Stomach (tissue), 19 donors: ENCODE results near the gene CRYBA4. TPM values are rescaled to one million over a fixed set of nuclear protein-coding genes. Genes with fewer than 3 reads are reported as not detected.

Experiments used
- DNase-seq, 2 donors: peaks; one replicate each; pipeline versions ENCODE4 v3.0.0 to v3.0.0-alpha.2; 2013 to 2019
- H3K27ac ChIP-seq, 5 donors: fragments of 200-600 bp in 4 of 5; sonication (generic) in 4 of 5; one replicate each; pipeline ENCODE4 v1.5.1; 2013 to 2019; ENCODE audit warnings: mild to moderate bottlenecking in 1 of 5, moderate library complexity in 1 of 5
- H3K27me3 ChIP-seq, 3 donors: fragments of 200-600 bp; sonication (generic); one replicate each; pipeline ENCODE4 v1.5.1; 2017 to 2019; ENCODE audit warnings: mixed run types in 1 of 3
- H3K36me3 ChIP-seq, 4 donors: fragments of 200-600 bp; sonication (generic); 1 replicate in 3 of 4; 2 replicates in 1 of 4; pipeline ENCODE4 v1.5.1; 2016 to 2019
- H3K4me1 ChIP-seq, 4 donors: fragments of 200-600 bp; sonication (generic); one replicate each; pipeline ENCODE4 v1.5.1; 2016 to 2019
- H3K4me3 ChIP-seq, 4 donors: fragments of 200-600 bp; sonication (generic) in 3 of 4; one replicate each; pipeline ENCODE4 v1.5.1; 2016 to 2019; ENCODE audit warnings: mild to moderate bottlenecking in 1 of 4
- H3K9me3 ChIP-seq, 4 donors: fragments of 200-600 bp; sonication (generic); one replicate each; pipeline ENCODE4 v1.5.1; 2016 to 2019
- CTCF ChIP-seq, 7 experiments: fragments of 450-650 bp in 4 of 7; fragments of 200-600 bp in 3 of 7; sonication (generic) in 3 of 7; IDR thresholded peaks; one replicate each; pipeline ENCODE4 v1.5.1; 2016 to 2019; ENCODE audit warnings: antibody characterized with exemption in 7 of 7, control low read depth in 2 of 7, mild to moderate bottlenecking in 1 of 7
- EP300 ChIP-seq: sonication (generic); formaldehyde crosslinking; IDR thresholded peaks from one replicate; pipeline ENCODE4 v1.6.1; 2017; ENCODE audit warnings: antibody characterized with exemption
- POLR2A ChIP-seq, 4 donors: fragments of 450-650 bp; IDR thresholded peaks; one replicate each; pipeline ENCODE4 v1.6.1; 2016; ENCODE audit warnings: antibody characterized with exemption in 4 of 4, control low read depth in 2 of 4, mild to moderate bottlenecking in 1 of 4, moderate library complexity in 1 of 4
- POLR2AphosphoS5 ChIP-seq, 3 donors: sonication (generic); formaldehyde crosslinking; IDR thresholded peaks; one replicate each; pipeline ENCODE4 v1.6.1; 2016; ENCODE audit warnings: antibody characterized with exemption in 3 of 3
- WGBS, 5 donors: extraction: QIAGEN DNeasy Blood & Tissue Kit in 3 of 5; methylation state at CpG; one replicate each; pipeline versions ENCODE4 v1.1.5 to v1.1.7; 2013 to 2018; 5-methylcytosine and 5-hydroxymethylcytosine counted together
- intact Hi-C: fragments of 100-400 bp; cut with DNase I; formaldehyde crosslinking; loops from one replicate; pipeline ENCODE4 v1.15.1; 2023; ENCODE audit warnings: low total_unique reads
- long read RNA-seq, 10 donors: transcript quantifications; one replicate each; lab custom pipeline, GENCODE V29; 2026
- polyA plus RNA-seq, 3 donors: library from polyadenylated mRNA; stranded (reverse); fragments of 200-250 nt; gene quantifications; one replicate each; pipeline ENCODE4 v1.2.3, GENCODE V29; 2013
- total RNA-seq, 5 donors: library from RNA; depleted of rRNA; stranded (reverse); fragments of >200 nt; gene quantifications; one replicate each; pipeline versions ENCODE4 v1.1.0 to v1.2.3, GENCODE V29; 2014 to 2016
- donor health status: healthy with polysubstance abuse.
- donor health status: Bipolar disorder and iron deficiency.
- donor health status: healthy.

Gene CRYBA4
- not detected for total RNA-seq
- not detected for polyA plus RNA-seq
- long read RNA-seq, donor 1: 0 reads
- long read RNA-seq, donor 2: 0 reads
- long read RNA-seq, donor 3: 0 reads
- long read RNA-seq, donor 4: 0 reads
- long read RNA-seq, donor 5: 0 reads
- long read RNA-seq, donor 6: 0 reads
- long read RNA-seq, donor 7: 0 reads
- long read RNA-seq, donor 8: 0 reads
- long read RNA-seq, donor 9: 0 reads
- long read RNA-seq, donor 10: 0 reads

GRCh38 chr22:26621663-26622062 is at the start of gene CRYBA4:
Gene CRYBA4 (plus strand): TSS chr22:26621963. CDS start chr22:26622597, 634 bp downstream.
- Histone ChIP-seq H3K9me3 (no peaks in the 10 kb centered on the region), H3K4me3 (no peak within 1 kb of the TSS), H3K27ac (no peak within 1 kb of the TSS), H3K36me3 (no peaks in the 10 kb centered on the region), H3K27me3 (peaks cover 0 to 38% (median 0%) of the 10 kb centered on the region in 3 donors), H3K4me1 (peaks cover 0 to 5% (median 0%) of the 10 kb centered on the region in 4 donors)
- TF ChIP-seq CTCF (IDR thresholded peaks at IDR 0.05) (no peak), EP300 (no peak)
- WGBS, 5 donors: 59 to 73% (median 61%) methylated on average over 7 of the region's 7 CpGs
- intact Hi-C loops: no loop called here
- DNase-seq: no peak

- peak overlapping the region in 3 of 5 donors; percentile 34 to 59 (median 48) for H3K27ac ChIP-seq
- H3K4me3 ChIP-seq: no peak overlapping the region
- WGBS, 5 donors: 62 to 71% (median 63%) methylated on average over 10 of the region's 10 CpGs
- no peaks in the 10 kb centered on the region for H3K36me3 ChIP-seq
- no peaks in the 10 kb centered on the region for H3K27me3 ChIP-seq
- no peaks in the 10 kb centered on the region for H3K9me3 ChIP-seq
- intact Hi-C loops: no loop called here
- TF ChIP-seq POLR2AphosphoS5 (IDR thresholded peaks at IDR 0.05) (no peak), POLR2A (IDR thresholded peaks at IDR 0.05) (no peak), EP300 (no peak), CTCF (IDR thresholded peaks at IDR 0.05) (no peak)
- DNase-seq: peak; percentile 34 to 50
- H3K4me1 ChIP-seq: peaks cover 0 to 29% (median 0%) of the 10 kb centered on the region in 4 donors
Observed at GRCh38 chr22:26573026-26573662, 48.6 kb upstream of the CRYBA4 start.

GRCh38 chr22:26574001-26574723 is 47.6 kb upstream of the CRYBA4 start:
- intact Hi-C loops: no loop called here
- Histone ChIP-seq H3K27ac (peak overlapping the region in 2 of 5 donors; percentile 48 to 59), H3K4me3 (no peak overlapping the region), H3K4me1 (peaks cover 0 to 31% (median 0%) of the 10 kb centered on the region in 4 donors), H3K27me3 (no peaks in the 10 kb centered on the region), H3K36me3 (no peaks in the 10 kb centered on the region), H3K9me3 (no peaks in the 10 kb centered on the region)
- TF ChIP-seq POLR2A (IDR thresholded peaks at IDR 0.05) (no peak), POLR2AphosphoS5 (IDR thresholded peaks at IDR 0.05) (no peak), CTCF (IDR thresholded peaks at IDR 0.05) (no peak), EP300 (no peak)
- WGBS, 5 donors: 76 to 83% (median 79%) methylated on average over 7 of the region's 7 CpGs
- DNase-seq: no peak

- peaks cover 0 to 36% (median 0%) of the 10 kb centered on the region in 4 donors for H3K4me1 ChIP-seq
- DNase-seq: no peak
- intact Hi-C loops: no loop called here
- H3K9me3 ChIP-seq: no peaks in the 10 kb centered on the region
- no peaks in the 10 kb centered on the region for H3K36me3 ChIP-seq
- WGBS, 5 donors: 58 to 69% (median 63%) methylated on average over 8 of the region's 8 CpGs
- no peaks in the 10 kb centered on the region for H3K27me3 ChIP-seq
- no peak overlapping the region for H3K27ac ChIP-seq
- no peak overlapping the region for H3K4me3 ChIP-seq
- TF ChIP-seq POLR2A (IDR thresholded peaks at IDR 0.05) (no peak), EP300 (no peak), CTCF (IDR thresholded peaks at IDR 0.05) (no peak), POLR2AphosphoS5 (IDR thresholded peaks at IDR 0.05) (no peak)
Observed at GRCh38 chr22:26576026-26576680, 45.6 kb upstream of the CRYBA4 start.
